Right cardiac atrium (tissue), 5 donors: Measurements from ENCODE around the gene RPA1. TPM values are rescaled to one million over a fixed set of nuclear protein-coding genes. Genes with fewer than 3 reads are reported as not detected.

Experiments used
- ATAC-seq, 2 donors: fragments of 200-7000 bp; cut with Tn5 transposase; one replicate each; pipeline versions ENCODE4 v1.8.0 to v1.9.1; 2020; ENCODE audit warnings: moderate library complexity in 2 of 2, mild to moderate bottlenecking in 1 of 2
- DNase-seq, 3 donors: peaks; one replicate each; pipeline ENCODE4 v3.0.0-alpha.2; 2020
- H3K27ac ChIP-seq: one replicate; pipeline ENCODE4 v1.5.1; 2013; ENCODE audit warnings: mild to moderate bottlenecking, low read length, control low read depth, moderate library complexity
- H3K27me3 ChIP-seq: one replicate; pipeline ENCODE4 v1.6.1; 2013; ENCODE audit not compliant: control insufficient read depth, insufficient read depth
- H3K4me1 ChIP-seq: one replicate; pipeline ENCODE4 v1.6.1; 2013; ENCODE audit warnings: low read length; ENCODE audit not compliant: control insufficient read depth, insufficient read depth
- H3K4me3 ChIP-seq: one replicate; pipeline ENCODE4 v1.5.1; 2013; ENCODE audit warnings: low read length, control low read depth
- H3K9me3 ChIP-seq: one replicate; pipeline ENCODE4 v1.6.1; 2013; ENCODE audit warnings: low read length; ENCODE audit not compliant: control insufficient read depth
- WGBS: extraction: QIAGEN DNeasy Blood & Tissue Kit; methylation state at CpG from one replicate; pipeline ENCODE4 v1.1.7; 2013; 5-methylcytosine and 5-hydroxymethylcytosine counted together
- intact Hi-C, 4 donors: fragments of 100-400 bp; cut with DNase I; formaldehyde crosslinking; loops; one replicate each; pipeline versions ENCODE4 v1.11.0 to v1.14.0; 2022 to 2023
- polyA plus RNA-seq: library from polyadenylated mRNA; stranded (reverse); fragments of 200-250 nt; gene quantifications from one replicate; pipeline ENCODE4 v1.2.3, GENCODE V29; 2013
- total RNA-seq, 4 donors: library from RNA; stranded (reverse); fragmentation: NEBNext Ultra II Directional; extraction: Animal tissue kit (Norgen Biotek cat#: 25700); gene quantifications; one replicate each; pipeline ENCODE4 v1.2.1, GENCODE V29; 2021
- donor health status: healthy with polysubstance abuse.
- donor health status: DM: no; HTN: yes; CAD: no.
- donor health status: DM: no; HTN: no; CAD: no.
- donor health status: DM: no; HTN: yes; CAD: no; lungs with severe emphysema.
- donor health status: DM: yes; HTN: yes; CAD: no.

RPA1 gene
- total and polyA plus RNA-seq, 5 donors: 28.0 to 103 (median 74.7) TPM

GRCh38 chr17:1897105-1897656 lies 67.4 kb downstream of the RPA1 start:
- Histone ChIP-seq H3K9me3 (no peaks in the 10 kb centered on the region), H3K27ac (no peak overlapping the region), H3K4me1 (no peaks in the 10 kb centered on the region), H3K27me3 (no peaks in the 10 kb centered on the region), H3K4me3 (no peak overlapping the region)
- intact Hi-C loops: no loop called here
- ATAC-seq: no peak
- peak in 1 of 3 donors; percentile 4 for DNase-seq
- WGBS: 93% methylated on average over 18 of the region's 18 CpGs

GRCh38 chr17:1898332-1898731 lies 68.5 kb downstream of the RPA1 start:
- ATAC-seq (peak in 1 of 2 donors; percentile 48), DNase-seq (peak in 1 of 3 donors; percentile 13)
- intact Hi-C loops: no loop called here
- no peak overlapping the region for H3K27ac ChIP-seq
- no peaks in the 10 kb centered on the region for H3K4me1 ChIP-seq
- no peak overlapping the region for H3K4me3 ChIP-seq
- no peaks in the 10 kb centered on the region for H3K27me3 ChIP-seq
- H3K9me3 ChIP-seq: no peaks in the 10 kb centered on the region
- WGBS: 91% methylated on average over 17 of the region's 17 CpGs

- no peak overlapping the region for H3K4me3 ChIP-seq
- H3K9me3 ChIP-seq: no peaks in the 10 kb centered on the region
- H3K27ac ChIP-seq: no peak overlapping the region
- intact Hi-C loops: no loop called here
- no peaks in the 10 kb centered on the region for H3K4me1 ChIP-seq
- WGBS: 90% methylated on average over 12 of the region's 12 CpGs
- DNase-seq: peak in 1 of 3 donors; percentile 35
- no peak for ATAC-seq
- no peaks in the 10 kb centered on the region for H3K27me3 ChIP-seq
Observed at GRCh38 chr17:1898872-1899271, 69.1 kb downstream of the RPA1 start.

- Histone ChIP-seq H3K4me3 (no peak overlapping the region), H3K27me3 (no peaks in the 10 kb centered on the region), H3K4me1 (no peaks in the 10 kb centered on the region), H3K9me3 (no peaks in the 10 kb centered on the region), H3K27ac (no peak overlapping the region)
- DNase-seq (no peak), ATAC-seq (no peak)
- 88% methylated on average over 8 of the region's 8 CpGs for WGBS
- intact Hi-C loops: no loop called here
Observed at GRCh38 chr17:1899403-1900000, 69.7 kb downstream of the RPA1 start.

- no peaks in the 10 kb centered on the region for H3K27me3 ChIP-seq
- H3K27ac ChIP-seq: peak overlapping the region; percentile 30
- ATAC-seq: no peak
- H3K4me1 ChIP-seq: peaks cover 5% of the 10 kb centered on the region
- H3K9me3 ChIP-seq: no peaks in the 10 kb centered on the region
- intact Hi-C loops: no loop called here
- peak in 1 of 3 donors; percentile 23 for DNase-seq
- no peak overlapping the region for H3K4me3 ChIP-seq
- 54% methylated on average over 17 of the region's 17 CpGs for WGBS
Observed at GRCh38 chr17:1904273-1905182, 74.7 kb downstream of the RPA1 start.

GRCh38 chr17:1905190-1905913 lies 75.5 kb downstream of the RPA1 start:
- WGBS: 19% methylated on average over 25 of the region's 25 CpGs
- ATAC-seq (peak; percentile 5 to 32), DNase-seq (peak in 2 of 3 donors; percentile 56 to 59)
- H3K9me3 ChIP-seq: no peaks in the 10 kb centered on the region
- H3K27ac ChIP-seq: peak overlapping the region; percentile 44
- H3K27me3 ChIP-seq: no peaks in the 10 kb centered on the region
- intact Hi-C loops: no loop called here
- H3K4me1 ChIP-seq: peaks cover 5% of the 10 kb centered on the region
- H3K4me3 ChIP-seq: no peak overlapping the region

- no peak overlapping the region for H3K4me3 ChIP-seq
- H3K27ac ChIP-seq: no peak overlapping the region
- H3K4me1 ChIP-seq: peaks cover 5% of the 10 kb centered on the region
- H3K9me3 ChIP-seq: no peaks in the 10 kb centered on the region
- intact Hi-C loops: loop anchor here in 1 of 4 donors (2.0 kb wide), 1 partner anchor 120 kb away; no protein-coding TSS in a partner anchor
- ATAC-seq: peak in 1 of 2 donors; percentile 12
- DNase-seq: peak in 1 of 3 donors; percentile 9
- WGBS: 27% methylated on average over 8 of the region's 8 CpGs
- H3K27me3 ChIP-seq: no peaks in the 10 kb centered on the region
Observed at GRCh38 chr17:1906662-1907101, 76.9 kb downstream of the RPA1 start.

GRCh38 chr17:1907216-1907631 lies 77.4 kb downstream of the RPA1 start:
- ATAC-seq (no peak), DNase-seq (peak in 1 of 3 donors; percentile 14)
- H3K27me3 ChIP-seq: no peaks in the 10 kb centered on the region
- H3K4me3 ChIP-seq: no peak overlapping the region
- WGBS: 73% methylated on average over 17 of the region's 17 CpGs
- peaks cover 5% of the 10 kb centered on the region for H3K4me1 ChIP-seq
- no peaks in the 10 kb centered on the region for H3K9me3 ChIP-seq
- H3K27ac ChIP-seq: no peak overlapping the region
- intact Hi-C loops: loop anchor here in 1 of 4 donors (2.0 kb wide), 1 partner anchor 120 kb away; no protein-coding TSS in a partner anchor

- ATAC-seq: peak; percentile 56
- H3K4me3 ChIP-seq: peak overlapping the region; percentile 33
- no peaks in the 10 kb centered on the region for H3K9me3 ChIP-seq
- no peak overlapping the region for H3K27ac ChIP-seq
- 13% methylated on average over 49 of the region's 49 CpGs for WGBS
- peak in 2 of 3 donors; percentile 39 to 66 for DNase-seq
- peaks cover 5% of the 10 kb centered on the region for H3K4me1 ChIP-seq
- intact Hi-C loops: loop anchor here (2.0 kb wide), 2 partner anchors 119 to 121 kb away; no protein-coding TSS in a partner anchor
- H3K27me3 ChIP-seq: no peaks in the 10 kb centered on the region
Observed at GRCh38 chr17:1907909-1908698, 78.3 kb downstream of the RPA1 start.
